ENCODE data around the gene MACROD2.

DNA sequence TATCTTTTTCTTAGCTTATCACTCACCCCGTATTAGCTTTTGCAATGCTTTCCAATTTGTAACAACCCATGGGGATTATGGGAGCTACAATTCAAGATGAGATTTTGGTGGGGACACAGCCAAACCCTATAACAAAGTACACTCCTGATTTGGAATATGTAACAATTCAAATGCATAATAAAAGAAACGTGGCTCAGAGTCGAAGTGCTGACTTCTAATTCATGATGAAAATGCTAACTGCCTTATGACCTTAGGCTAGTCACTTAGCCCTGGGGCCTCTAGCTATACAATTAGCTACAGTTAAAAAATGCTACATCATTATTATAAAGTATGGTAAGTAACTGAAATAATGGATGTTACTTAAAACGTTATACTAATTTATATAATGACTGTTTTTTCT lies 1297.1 kb downstream of the MACROD2 start:
- TF ChIP-seq, protein P1, sequence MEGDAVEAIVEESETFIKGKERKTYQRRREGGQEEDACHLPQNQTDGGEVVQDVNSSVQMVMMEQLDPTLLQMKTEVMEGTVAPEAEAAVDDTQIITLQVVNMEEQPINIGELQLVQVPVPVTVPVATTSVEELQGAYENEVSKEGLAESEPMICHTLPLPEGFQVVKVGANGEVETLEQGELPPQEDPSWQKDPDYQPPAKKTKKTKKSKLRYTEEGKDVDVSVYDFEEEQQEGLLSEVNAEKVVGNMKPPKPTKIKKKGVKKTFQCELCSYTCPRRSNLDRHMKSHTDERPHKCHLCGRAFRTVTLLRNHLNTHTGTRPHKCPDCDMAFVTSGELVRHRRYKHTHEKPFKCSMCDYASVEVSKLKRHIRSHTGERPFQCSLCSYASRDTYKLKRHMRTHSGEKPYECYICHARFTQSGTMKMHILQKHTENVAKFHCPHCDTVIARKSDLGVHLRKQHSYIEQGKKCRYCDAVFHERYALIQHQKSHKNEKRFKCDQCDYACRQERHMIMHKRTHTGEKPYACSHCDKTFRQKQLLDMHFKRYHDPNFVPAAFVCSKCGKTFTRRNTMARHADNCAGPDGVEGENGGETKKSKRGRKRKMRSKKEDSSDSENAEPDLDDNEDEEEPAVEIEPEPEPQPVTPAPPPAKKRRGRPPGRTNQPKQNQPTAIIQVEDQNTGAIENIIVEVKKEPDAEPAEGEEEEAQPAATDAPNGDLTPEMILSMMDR (IDR thresholded peaks at IDR 0.05), result no peak
- no peak for TF ChIP-seq EZH2 (IDR thresholded peaks at IDR 0.05; ENCODE audit: borderline replicate concordance, insufficient read depth, low read depth, low read length, poor library complexity, severe bottlenecking)
